Breast epithelium (tissue), 3 donors: ENCODE measurements around the gene GPR78.

Experiments
- CTCF ChIP-seq, 3 donors: fragments of 450-650 bp; IDR thresholded peaks; one replicate each; pipeline ENCODE4 v1.5.1; 2016 to 2017; ENCODE audit warnings: antibody characterized with exemption in 3 of 3, mild to moderate bottlenecking in 3 of 3, moderate library complexity in 3 of 3
- POLR2A ChIP-seq: fragments of 450-650 bp; IDR thresholded peaks from one replicate; pipeline ENCODE4 v1.6.1; 2016; ENCODE audit warnings: antibody characterized with exemption, mild to moderate bottlenecking, moderate library complexity

GRCh38 chr4:8603931-8604330 lies 23.7 kb downstream of the GPR78 start:
- TF ChIP-seq POLR2A, result no peak
- TF ChIP-seq CTCF (IDR thresholded peaks at IDR 0.05), result no peak
